NB4 (cell line): ENCODE data around the gene MAP4K1.

Source experiments
- DNase-seq: peaks from one replicate; pipeline ENCODE4 v3.0.0; 2010; ENCODE audit warnings: low read depth
- H3K4me3 ChIP-seq: one replicate; pipeline ENCODE4 v1.5.1; 2011; ENCODE audit warnings: mild to moderate bottlenecking, low read depth, low read length, moderate library complexity
- CTCF ChIP-seq: IDR thresholded peaks from one replicate; pipeline ENCODE4 v1.5.1; 2012; ENCODE audit warnings: low read depth, low read length
- MAX ChIP-seq: IDR thresholded peaks from 2 replicates; pipeline ENCODE4 v1.6.1; 2011; ENCODE audit warnings: low read depth, low read length
- MYC ChIP-seq: IDR thresholded peaks from 2 replicates; pipeline ENCODE4 v1.6.1; 2011; ENCODE audit warnings: low read depth, low read length
- POLR2A ChIP-seq: IDR thresholded peaks from 2 replicates; pipeline ENCODE4 v1.6.1; 2011; ENCODE audit warnings: mild to moderate bottlenecking; ENCODE audit not compliant: insufficient read length; ENCODE audit errors: extremely low read depth

Gene MAP4K1

DNA sequence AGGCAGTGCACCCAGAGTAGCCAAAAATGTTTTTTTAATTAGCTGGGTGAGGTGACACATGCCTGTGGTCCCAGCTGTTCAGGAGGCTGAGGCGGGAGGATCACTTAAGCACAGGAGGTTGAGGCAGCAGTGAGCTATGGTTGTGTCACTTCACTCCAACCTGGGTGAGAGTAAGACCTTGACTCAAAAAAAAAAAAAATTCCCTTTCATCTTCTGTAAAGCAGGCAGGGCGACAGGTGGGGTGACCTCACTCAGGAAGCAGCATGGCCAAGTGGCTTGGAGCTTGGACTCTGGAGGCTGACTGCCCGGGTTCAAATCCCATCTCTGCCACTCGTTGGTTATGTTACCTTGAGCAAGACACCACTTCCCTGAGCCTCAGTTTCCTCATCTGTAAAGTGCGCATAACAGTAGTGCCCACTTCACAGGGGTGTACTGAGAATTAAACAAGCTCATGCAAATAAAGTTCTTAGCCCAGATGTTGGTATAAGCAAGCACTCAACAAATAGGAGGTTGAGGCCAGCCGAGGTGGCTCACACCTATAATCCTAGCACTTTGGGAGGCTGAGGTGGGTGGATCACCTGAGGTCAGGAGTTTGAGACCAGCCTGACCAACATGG, 48.3 kb downstream of the MAP4K1 start:
- DNase-seq = no peak
- TF ChIP-seq POLR2A (no peak), MYC (no peak), CTCF (no peak), MAX (no peak)
- H3K4me3 ChIP-seq = no peak overlapping the region

- DNase-seq = no peak
- TF ChIP-seq CTCF (no peak), MAX (no peak), POLR2A (no peak), MYC (no peak)
- H3K4me3 ChIP-seq = no peak overlapping the region
Observed at GRCh38 chr19:38565691-38566105, 52.1 kb downstream of the MAP4K1 start.

DNA sequence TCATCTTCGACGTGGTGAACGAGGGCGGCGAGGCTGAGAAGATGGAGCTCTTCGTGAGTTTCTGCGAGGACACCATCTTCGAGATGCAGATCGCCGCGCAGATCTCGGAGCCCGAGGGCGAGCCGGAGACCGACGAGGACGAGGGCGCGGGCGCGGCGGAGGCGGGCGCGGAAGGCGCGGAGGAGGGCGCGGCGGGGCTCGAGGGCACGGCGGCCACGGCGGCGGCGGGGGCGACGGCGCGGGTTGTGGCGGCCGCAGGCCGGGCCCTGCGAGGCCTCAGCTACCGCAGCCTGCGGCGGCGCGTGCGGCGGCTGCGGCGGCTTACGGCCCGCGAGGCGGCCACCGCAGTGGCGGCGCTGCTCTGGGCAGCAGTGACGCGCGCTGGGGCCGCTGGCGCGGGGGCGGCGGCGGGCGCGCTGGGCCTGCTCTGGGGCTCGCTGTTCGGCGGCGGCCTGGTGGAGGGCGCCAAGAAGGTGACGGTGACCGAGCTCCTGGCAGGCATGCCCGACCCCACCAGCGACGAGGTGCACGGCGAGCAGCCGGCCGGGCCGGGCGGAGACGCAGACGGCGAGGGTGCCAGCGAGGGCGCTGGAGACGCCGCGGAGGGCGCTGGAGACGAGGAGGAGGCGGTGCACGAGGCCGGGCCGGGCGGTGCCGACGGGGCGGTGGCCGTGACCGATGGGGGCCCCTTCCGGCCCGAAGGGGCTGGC, 52.6 kb downstream of the MAP4K1 start:
- no peak for DNase-seq
- TF ChIP-seq CTCF = no peak
- TF ChIP-seq MAX = no peak
- no peak for TF ChIP-seq MYC
- no peak for TF ChIP-seq POLR2A
- no peak overlapping the region for H3K4me3 ChIP-seq

DNA sequence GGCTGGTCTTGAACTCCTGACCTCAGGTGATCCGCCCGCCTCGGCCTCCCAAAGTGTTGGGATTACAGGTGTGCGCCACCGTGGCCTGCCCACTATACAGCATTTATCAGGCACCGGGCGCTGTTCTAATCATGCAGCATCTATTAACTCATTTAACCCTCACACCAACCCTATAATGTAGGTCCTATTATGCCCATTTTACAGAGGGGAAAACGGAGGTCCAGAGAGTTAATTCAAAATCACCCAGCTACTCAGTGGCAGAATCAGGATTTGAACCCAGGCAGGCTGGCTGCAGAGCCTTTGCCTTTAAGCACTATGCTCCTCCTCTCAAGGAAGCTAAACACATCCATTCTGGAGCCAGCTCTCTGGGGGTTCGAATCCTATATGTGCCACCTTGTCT, 54.3 kb downstream of the MAP4K1 start:
- TF ChIP-seq CTCF = no peak
- TF ChIP-seq MAX = no peak
- no peak for TF ChIP-seq MYC
- no peak for TF ChIP-seq POLR2A
- DNase-seq = no peak
- H3K4me3 ChIP-seq = no peak overlapping the region

GRCh38 chr19:38562096-38562495, 55.7 kb downstream of the MAP4K1 start:
- TF ChIP-seq MAX = no peak
- TF ChIP-seq POLR2A = no peak
- no peak for TF ChIP-seq CTCF
- TF ChIP-seq MYC = no peak
- no peak overlapping the region for H3K4me3 ChIP-seq
- no peak for DNase-seq

- TF ChIP-seq MYC = no peak
- TF ChIP-seq POLR2A = no peak
- no peak for TF ChIP-seq CTCF
- no peak for TF ChIP-seq MAX
- DNase-seq = no peak
- no peak overlapping the region for H3K4me3 ChIP-seq
Observed at GRCh38 chr19:38561658-38562057, 56.1 kb downstream of the MAP4K1 start.
